ENCODE data around the gene VOPP1. TPM values are rescaled to one million over a fixed set of nuclear protein-coding genes. Genes with fewer than 3 reads are reported as not detected.

The VOPP1 gene
- total RNA-seq, 4 donors from 2014 or later = 22.1 to 58.9 (median 39.8) TPM

GRCh38 chr7:55527307-55527706 lies 45.0 kb downstream of the VOPP1 start:
- H3K9me3 ChIP-seq = no peaks in the 10 kb centered on the region
- H3K4me3 ChIP-seq = no peak overlapping the region
- H3K27ac ChIP-seq = no peak overlapping the region
- H3K36me3 ChIP-seq = no peaks in the 10 kb centered on the region
- H3K4me1 ChIP-seq = no peaks in the 10 kb centered on the region
- no peak for DNase-seq
- intact Hi-C loops (cut with DNase I; ENCODE audit: low total_unique reads) = no loop called here
- TF ChIP-seq POLR2A (IDR thresholded peaks at IDR 0.05) (no peak), CTCF (IDR thresholded peaks at IDR 0.05) (no peak)
- no peaks in the 10 kb centered on the region for H3K27me3 ChIP-seq

- intact Hi-C loops (cut with DNase I; ENCODE audit: low total_unique reads) = no loop called here
- no peak for DNase-seq
- no peaks in the 10 kb centered on the region for H3K27me3 ChIP-seq
- TF ChIP-seq CTCF (IDR thresholded peaks at IDR 0.05) (no peak), POLR2A (IDR thresholded peaks at IDR 0.05) (no peak)
- no peak overlapping the region for H3K4me3 ChIP-seq
- no peak overlapping the region for H3K27ac ChIP-seq
- no peaks in the 10 kb centered on the region for H3K9me3 ChIP-seq
- H3K4me1 ChIP-seq = no peaks in the 10 kb centered on the region
- H3K36me3 ChIP-seq = no peaks in the 10 kb centered on the region
Measured at GRCh38 chr7:55526770-55527169, 45.5 kb downstream of the VOPP1 start.

DNA sequence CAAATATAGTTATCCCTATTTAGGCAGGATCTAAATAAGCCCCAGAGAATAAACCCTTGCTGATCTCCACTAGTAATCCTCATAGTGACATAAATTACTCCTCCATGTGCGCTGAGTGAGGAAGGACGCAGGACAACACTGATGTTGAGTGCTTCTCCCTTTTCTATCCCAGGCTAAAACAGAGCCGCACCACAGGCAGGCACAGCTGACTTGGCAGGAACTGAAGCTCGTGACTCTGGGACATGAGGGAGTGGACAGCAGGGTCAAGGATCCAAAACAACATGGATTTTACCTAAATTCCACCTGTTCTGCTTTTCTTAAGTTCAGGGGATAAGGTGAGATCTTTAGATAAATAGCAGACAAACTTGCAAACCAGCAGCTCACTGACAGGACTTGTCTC lies 46.0 kb downstream of the VOPP1 start:
- DNase-seq = no peak
- no peaks in the 10 kb centered on the region for H3K9me3 ChIP-seq
- no peak overlapping the region for H3K27ac ChIP-seq
- H3K36me3 ChIP-seq = no peaks in the 10 kb centered on the region
- intact Hi-C loops (cut with DNase I; ENCODE audit: low total_unique reads) = no loop called here
- no peak for TF ChIP-seq CTCF (IDR thresholded peaks at IDR 0.05)
- TF ChIP-seq POLR2A (IDR thresholded peaks at IDR 0.05) = no peak
- no peak overlapping the region for H3K4me3 ChIP-seq
- H3K27me3 ChIP-seq = no peaks in the 10 kb centered on the region
- no peaks in the 10 kb centered on the region for H3K4me1 ChIP-seq

GRCh38 chr7:55524558-55525310 lies 47.6 kb downstream of the VOPP1 start:
- Histone ChIP-seq H3K27me3 (no peaks in the 10 kb centered on the region), H3K4me3 (no peak overlapping the region), H3K27ac (no peak overlapping the region), H3K9me3 (no peaks in the 10 kb centered on the region), H3K36me3 (no peaks in the 10 kb centered on the region), H3K4me1 (no peaks in the 10 kb centered on the region)
- intact Hi-C loops (cut with DNase I; ENCODE audit: low total_unique reads) = no loop called here
- DNase-seq = no peak
- no peak for TF ChIP-seq CTCF (IDR thresholded peaks at IDR 0.05)
- TF ChIP-seq POLR2A (IDR thresholded peaks at IDR 0.05) = no peak

- TF ChIP-seq POLR2A (IDR thresholded peaks at IDR 0.05) (no peak), CTCF (IDR thresholded peaks at IDR 0.05) (no peak)
- no peak for DNase-seq
- H3K27me3 ChIP-seq = no peaks in the 10 kb centered on the region
- intact Hi-C loops (cut with DNase I; ENCODE audit: low total_unique reads) = no loop called here
- H3K9me3 ChIP-seq = no peaks in the 10 kb centered on the region
- H3K27ac ChIP-seq = no peak overlapping the region
- no peaks in the 10 kb centered on the region for H3K4me1 ChIP-seq
- H3K36me3 ChIP-seq = no peaks in the 10 kb centered on the region
- no peak overlapping the region for H3K4me3 ChIP-seq
Measured at GRCh38 chr7:55523366-55523765, 48.9 kb downstream of the VOPP1 start.

Data from uterus (tissue), 4 donors.